Stimulated activated CD4-positive, alpha-beta T cell treated with anti-CD3 and anti-CD28 coated beads, Interleukin-15, amount 100 ng/mL, for 48 hours (primary cell): Measurements from ENCODE around the gene DUSP10.

Source experiments
- DNase-seq, 2 donors: peaks; one replicate each; pipeline ENCODE4 v3.0.0-alpha.2; 2020; ENCODE audit warnings: low read depth in 2 of 2

The DUSP10 gene

GRCh38 chr1:221741703-221742554 is at the start of gene DUSP10:
Gene DUSP10 (minus strand): TSS chr1:221742089. CDS start chr1:221739744, 2,345 bp downstream.
- peak; percentile 97 for DNase-seq

GRCh38 chr1:221788466-221788865 is 46.6 kb upstream of the DUSP10 start:
- DNase-seq, result no peak

- DNase-seq, result no peak
Measured at GRCh38 chr1:221786647-221787046, 44.8 kb upstream of the DUSP10 start.

- DNase-seq, result no peak
Measured at GRCh38 chr1:221783936-221784335, 42.0 kb upstream of the DUSP10 start.

- no peak for DNase-seq
Measured at GRCh38 chr1:221783437-221783836, 41.5 kb upstream of the DUSP10 start.

- no peak for DNase-seq
Measured at GRCh38 chr1:221782970-221783369, 41.1 kb upstream of the DUSP10 start.

- DNase-seq, result no peak
Measured at GRCh38 chr1:221782477-221782876, 40.6 kb upstream of the DUSP10 start.

GRCh38 chr1:221781102-221781755 is 39.3 kb upstream of the DUSP10 start:
- no peak for DNase-seq

GRCh38 chr1:221780175-221780574 is 38.3 kb upstream of the DUSP10 start:
- no peak for DNase-seq

GRCh38 chr1:221779771-221780170 is 37.9 kb upstream of the DUSP10 start:
- DNase-seq, result no peak

GRCh38 chr1:221778535-221779142 is 36.8 kb upstream of the DUSP10 start:
- DNase-seq, result no peak

- DNase-seq, result no peak
Measured at GRCh38 chr1:221778125-221778524, 36.2 kb upstream of the DUSP10 start.

- peak in 1 of 2 donors; percentile 27 for DNase-seq
Measured at GRCh38 chr1:221777431-221778072, 35.7 kb upstream of the DUSP10 start.

- DNase-seq, result no peak
Measured at GRCh38 chr1:221776495-221777301, 34.8 kb upstream of the DUSP10 start.

GRCh38 chr1:221775206-221775605 is 33.3 kb upstream of the DUSP10 start:
- no peak for DNase-seq

GRCh38 chr1:221774054-221774842 is 32.4 kb upstream of the DUSP10 start:
- no peak for DNase-seq

GRCh38 chr1:221773383-221773782 is 31.5 kb upstream of the DUSP10 start:
- no peak for DNase-seq

GRCh38 chr1:221772117-221772516 is 30.2 kb upstream of the DUSP10 start:
- no peak for DNase-seq

- no peak for DNase-seq
Measured at GRCh38 chr1:221768444-221769066, 26.7 kb upstream of the DUSP10 start.

- no peak for DNase-seq
Measured at GRCh38 chr1:221766210-221766609, 24.3 kb upstream of the DUSP10 start.
